Measurements from ENCODE around the gene MOK.

GRCh38 chr14:102326583-102326982 lies 21.6 kb upstream of the MOK start:
- TF ChIP-seq MXI1 (IDR thresholded peaks at IDR 0.05; ENCODE audit: borderline replicate concordance, low read depth, low read length) (no peak), POLR2A (IDR thresholded peaks at IDR 0.05; ENCODE audit: low read depth, low read length) (no peak), CTCF (conservative IDR thresholded peaks at IDR 0.05; ENCODE audit: low read depth, low read length) (no peak), RFX5 (IDR thresholded peaks at IDR 0.05; ENCODE audit: low read depth, low read length) (no peak), CEBPB (IDR thresholded peaks at IDR 0.05; ENCODE audit: low read depth, low read length) (no peak), MAZ (IDR thresholded peaks at IDR 0.05; ENCODE audit: borderline replicate concordance, low read depth, low read length) (no peak)
